GM18520 (cell line): ENCODE results near the gene CCNG1.
"Not testable (repeated sequence)": the region's sequence is repeated elsewhere in the genome, so short reads cannot be mapped to it uniquely, and the experiment has no call there.

Experiments
- ATAC-seq: cut with Tn5 transposase; IDR thresholded peaks from one replicate; pipeline ENCODE4 v1.9.1; 2021; ENCODE audit not compliant: unreplicated experiment

Gene CCNG1, protein sequence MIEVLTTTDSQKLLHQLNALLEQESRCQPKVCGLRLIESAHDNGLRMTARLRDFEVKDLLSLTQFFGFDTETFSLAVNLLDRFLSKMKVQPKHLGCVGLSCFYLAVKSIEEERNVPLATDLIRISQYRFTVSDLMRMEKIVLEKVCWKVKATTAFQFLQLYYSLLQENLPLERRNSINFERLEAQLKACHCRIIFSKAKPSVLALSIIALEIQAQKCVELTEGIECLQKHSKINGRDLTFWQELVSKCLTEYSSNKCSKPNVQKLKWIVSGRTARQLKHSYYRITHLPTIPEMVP

DNA sequence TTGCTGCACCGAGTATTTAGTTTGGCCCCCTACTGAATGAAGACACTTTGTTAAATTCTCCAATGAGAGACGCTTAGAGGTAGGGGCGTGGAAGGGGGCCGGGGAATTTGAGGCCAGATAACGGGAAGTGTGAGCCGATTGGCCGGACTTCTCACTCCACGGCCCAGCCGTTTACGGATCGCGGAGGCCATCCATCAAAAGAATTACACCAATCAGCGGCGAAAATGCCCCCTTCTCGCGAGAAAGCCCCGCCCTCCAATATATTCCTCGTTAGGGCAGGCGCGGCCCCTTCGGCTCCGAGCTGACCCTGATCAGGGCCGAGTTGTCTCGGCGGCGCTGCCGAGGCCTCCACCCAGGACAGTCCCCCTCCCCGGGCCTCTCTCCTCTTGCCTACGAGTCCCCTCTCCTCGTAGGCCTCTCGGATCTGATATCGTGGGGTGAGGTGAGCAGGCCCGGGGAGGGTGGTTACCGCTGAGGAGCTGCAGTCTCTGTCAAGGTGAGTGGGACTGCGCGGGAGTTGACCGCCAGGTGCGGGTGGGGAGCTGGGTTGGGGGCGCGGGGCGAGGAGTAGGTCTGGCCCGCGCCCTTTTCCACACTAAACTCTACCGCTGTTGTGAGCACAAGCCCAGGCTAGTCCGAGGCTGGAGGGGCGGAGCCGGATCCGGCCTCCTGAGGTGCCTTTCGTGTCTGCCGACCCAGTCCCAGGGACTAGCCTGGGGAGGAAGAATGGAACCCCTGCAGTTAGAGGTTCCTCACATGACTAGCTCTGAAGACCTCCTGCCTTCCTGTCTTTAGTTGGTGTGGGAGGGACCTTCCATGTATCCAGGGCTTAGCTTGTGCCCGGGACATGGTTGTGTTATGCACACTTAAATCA is at the start of gene CCNG1:
Gene CCNG1, plus strand, starts transcription at position 287 of the 874 bp plus-strand sequence. CDS start 1,662 bp downstream, outside the sequence.
- ATAC-seq, result peak; percentile 87

- ATAC-seq, result no peak
Observed at GRCh38 chr5:163395792-163396191, 41.6 kb upstream of the CCNG1 start.

GRCh38 chr5:163396818-163397340 is 40.5 kb upstream of the CCNG1 start:
- ATAC-seq, result not testable (repeated sequence)

GRCh38 chr5:163397354-163397753 is 40.0 kb upstream of the CCNG1 start:
- no peak for ATAC-seq

DNA sequence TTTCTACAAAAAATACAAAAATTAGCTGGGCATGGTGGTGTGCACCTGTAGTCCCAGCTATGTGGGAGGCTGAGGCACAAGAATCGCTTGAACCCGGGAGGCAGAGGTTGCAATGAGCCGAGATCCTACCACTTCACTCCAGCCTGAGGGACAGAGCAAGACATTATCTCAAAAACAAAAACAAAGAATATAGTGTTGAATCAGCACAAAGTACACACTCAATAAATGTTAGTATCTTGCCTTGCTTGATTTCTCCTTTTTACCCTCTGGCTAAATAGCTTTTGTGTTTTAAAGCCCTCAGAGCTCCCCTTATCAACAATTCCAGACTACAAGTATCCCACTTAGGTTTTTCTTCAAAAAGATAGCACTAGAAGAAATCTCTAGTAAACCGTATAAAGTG is 37.5 kb upstream of the CCNG1 start:
- ATAC-seq, result no peak

DNA sequence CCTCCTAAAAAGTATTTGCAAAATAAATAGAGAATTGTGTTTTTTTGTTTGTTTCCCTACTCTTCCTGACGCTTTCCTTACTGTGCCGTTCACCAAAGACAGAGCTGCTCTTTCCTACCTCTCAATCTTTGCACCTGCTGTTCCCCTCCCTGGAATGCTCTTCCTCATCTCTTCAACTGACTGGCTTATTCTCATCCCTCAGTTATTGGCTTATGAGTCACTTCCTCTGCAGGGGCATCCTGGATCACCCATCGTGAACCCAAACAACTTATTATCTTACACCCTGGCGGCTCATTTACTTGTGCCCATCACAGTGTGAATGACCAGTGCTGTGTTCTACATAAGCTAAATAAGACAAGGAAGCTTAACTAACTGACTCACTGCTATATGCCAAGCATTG is 36.1 kb upstream of the CCNG1 start:
- ATAC-seq, result no peak

DNA sequence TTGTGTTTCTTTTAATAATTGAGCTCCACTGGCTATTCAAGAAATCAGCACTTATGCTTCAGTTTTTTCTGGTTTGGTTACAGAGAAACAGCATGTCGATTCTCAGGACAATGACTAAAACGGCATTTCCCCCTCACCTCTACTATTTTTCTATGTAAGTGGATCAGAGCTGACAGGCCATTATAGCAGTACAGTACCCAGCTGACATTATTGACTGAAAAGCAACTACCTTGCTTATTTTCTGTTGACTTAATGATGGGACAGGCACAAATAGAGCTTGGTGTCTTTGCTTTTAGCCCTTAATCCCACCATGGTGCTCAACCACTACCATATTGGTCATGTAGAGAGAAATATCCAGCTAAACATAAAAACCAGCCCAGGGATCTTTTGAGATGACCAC is 35.4 kb upstream of the CCNG1 start:
- ATAC-seq, result no peak

- no peak for ATAC-seq
Observed at GRCh38 chr5:163404364-163405173, 32.8 kb upstream of the CCNG1 start.

- peak; percentile 93 for ATAC-seq
Observed at GRCh38 chr5:163407034-163407655, 30.2 kb upstream of the CCNG1 start.

- ATAC-seq, result peak; percentile 48
Observed at GRCh38 chr5:163408311-163408923, 29.0 kb upstream of the CCNG1 start.

- no peak for ATAC-seq
Observed at GRCh38 chr5:163409384-163409783, 28.0 kb upstream of the CCNG1 start.

DNA sequence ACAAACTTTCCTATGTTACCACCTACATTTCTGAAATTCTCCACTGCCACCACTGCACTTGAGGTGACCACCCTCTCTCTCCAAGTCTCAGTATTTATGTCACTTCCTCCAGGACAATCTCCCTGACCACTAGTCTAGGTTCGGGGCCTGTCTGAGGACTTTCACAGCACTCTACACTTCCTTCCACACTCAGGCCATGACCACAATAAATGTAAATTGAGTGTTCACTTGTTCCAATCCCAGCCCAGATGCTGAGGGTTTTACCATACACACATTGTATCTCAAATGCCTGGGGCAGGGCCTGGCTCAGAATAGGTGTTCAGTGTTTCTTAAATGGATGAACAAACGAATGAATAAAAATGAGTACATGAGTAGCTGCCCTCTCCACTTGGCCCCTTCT is 26.9 kb upstream of the CCNG1 start:
- ATAC-seq, result no peak

- not testable (repeated sequence) for ATAC-seq
Observed at GRCh38 chr5:163415673-163416072, 21.7 kb upstream of the CCNG1 start.

DNA sequence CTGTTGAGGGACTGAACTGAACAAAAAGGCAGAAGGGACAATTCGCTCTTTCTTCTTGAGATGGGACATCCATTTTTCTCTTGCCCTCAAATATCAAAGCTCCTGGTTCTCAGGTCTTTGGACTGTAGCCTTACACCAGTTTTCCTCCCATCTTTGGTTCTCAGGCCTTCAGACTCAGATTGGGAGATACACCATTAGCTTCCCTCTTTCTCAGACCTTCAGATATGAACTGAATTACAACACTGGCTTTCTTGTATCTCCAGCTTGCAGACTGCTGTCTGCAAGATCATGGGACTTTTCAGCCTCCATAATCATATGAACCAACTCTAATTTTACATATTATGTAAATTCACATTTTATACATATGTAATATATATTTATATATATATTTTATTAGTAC is 12.6 kb upstream of the CCNG1 start:
- no peak for ATAC-seq

- not testable (repeated sequence) for ATAC-seq
Observed at GRCh38 chr5:163426128-163426527, 11.3 kb upstream of the CCNG1 start.

- ATAC-seq, result no peak
Observed at GRCh38 chr5:163432544-163432943, 4.9 kb upstream of the CCNG1 start.

- ATAC-seq, result no peak
Observed at GRCh38 chr5:163433271-163433670, 4.1 kb upstream of the CCNG1 start.

DNA sequence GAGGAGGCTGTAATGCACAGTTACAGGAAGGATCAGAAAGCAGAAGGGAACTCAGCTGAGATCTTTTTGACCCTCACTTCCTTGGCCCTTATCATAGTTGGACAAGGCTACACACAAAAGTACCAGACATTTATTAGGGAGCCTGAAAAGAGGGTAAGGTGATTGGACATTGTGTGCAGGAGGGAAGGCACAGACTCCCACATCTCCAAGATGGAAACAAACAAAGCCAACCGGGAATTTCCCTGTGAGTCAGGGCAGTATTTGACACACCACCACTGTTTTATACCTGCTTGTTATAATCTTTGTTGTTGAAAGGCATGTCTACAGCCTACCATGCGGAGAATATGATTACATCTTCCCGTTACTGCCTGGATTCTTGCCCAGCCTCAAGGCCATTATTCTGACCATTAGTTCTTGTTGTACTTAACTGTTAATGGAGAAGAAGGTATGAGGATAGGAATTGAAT is 3.0 kb upstream of the CCNG1 start:
- no peak for ATAC-seq

DNA sequence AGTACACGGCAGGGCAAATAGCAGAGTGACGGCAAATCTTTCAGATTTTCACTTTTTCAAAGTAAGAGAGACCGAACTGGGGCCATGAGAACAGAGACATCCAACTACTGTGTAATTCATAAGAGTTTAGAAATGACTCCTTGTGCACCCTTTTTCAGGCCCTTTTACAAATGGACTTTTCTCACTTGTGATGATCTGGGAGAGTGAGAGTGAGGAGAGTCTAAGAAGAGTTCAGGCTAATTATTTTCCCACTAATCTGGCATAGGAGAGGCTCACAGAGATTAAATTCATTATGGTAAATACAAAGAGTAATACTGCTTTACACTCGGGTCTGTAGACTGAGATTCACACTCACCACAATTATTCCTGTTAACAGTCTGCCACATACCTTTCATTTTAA is 880 bp upstream of the CCNG1 start:
- ATAC-seq, result no peak

DNA sequence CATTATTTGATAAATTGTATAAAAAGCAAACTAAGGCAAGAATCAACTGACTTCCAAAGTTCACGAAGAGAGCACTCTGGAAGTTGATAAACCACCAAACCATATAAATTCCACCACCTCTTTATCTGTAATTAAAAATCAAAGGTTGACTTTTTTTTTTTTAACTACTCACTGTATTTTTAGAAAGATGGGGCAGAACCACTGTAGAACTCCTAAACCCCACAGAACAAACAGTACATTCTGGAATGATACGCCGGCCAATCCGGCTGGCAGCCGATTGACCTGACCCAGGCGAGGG is 435 bp upstream of the CCNG1 start:
- no peak for ATAC-seq
